Measurements from ENCODE around the gene ADI1.

GRCh38 chr2:3512086-3512485 is 7.2 kb downstream of the ADI1 start:
- TF ChIP-seq CTCF (IDR thresholded peaks at IDR 0.05; ENCODE audit: insufficient read depth, low read length, poor library complexity, severe bottlenecking) = no peak
- no peak for TF ChIP-seq EZH2phosphoT487 (conservative IDR thresholded peaks at IDR 0.05; ENCODE audit: low read length)
